DMS 273 treated with DMSO at 0.1 percent for 48 hours (cell line): ENCODE results near the gene PDCD10.

ENCODE experiments used
- DNase-seq: peaks from one replicate; lab custom pipeline; 2025; lab: John Stamatoyannopoulos, UW

The PDCD10 gene

DNA sequence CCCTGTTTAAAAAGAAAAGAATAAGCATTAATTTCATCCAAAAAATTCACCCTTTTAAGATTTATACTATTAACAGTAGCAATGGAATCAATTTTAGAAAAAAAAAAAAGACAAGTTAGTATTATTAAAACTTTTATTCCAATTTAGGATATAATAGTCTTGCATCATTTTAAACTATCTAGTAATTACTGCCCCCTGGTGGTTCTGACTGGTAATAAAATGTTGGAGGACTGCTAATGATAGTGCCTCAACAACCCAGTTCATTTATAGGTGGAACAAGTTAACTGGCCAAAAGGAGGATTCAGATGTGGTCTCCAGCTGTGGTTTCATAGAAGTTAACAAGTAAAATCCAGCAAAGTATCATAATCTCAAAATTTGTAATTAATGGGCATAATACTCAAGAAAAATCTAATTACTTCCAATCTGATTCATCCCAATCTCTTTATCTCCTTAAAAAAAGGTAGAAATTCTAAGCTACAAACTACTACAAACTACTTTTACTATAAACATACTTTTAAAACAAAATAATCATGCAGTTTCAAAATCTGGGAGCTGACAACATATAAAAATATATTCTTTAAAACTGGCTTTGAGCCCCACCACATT, 50.2 kb downstream of the PDCD10 start:
- peak; percentile 33 for DNase-seq

DNA sequence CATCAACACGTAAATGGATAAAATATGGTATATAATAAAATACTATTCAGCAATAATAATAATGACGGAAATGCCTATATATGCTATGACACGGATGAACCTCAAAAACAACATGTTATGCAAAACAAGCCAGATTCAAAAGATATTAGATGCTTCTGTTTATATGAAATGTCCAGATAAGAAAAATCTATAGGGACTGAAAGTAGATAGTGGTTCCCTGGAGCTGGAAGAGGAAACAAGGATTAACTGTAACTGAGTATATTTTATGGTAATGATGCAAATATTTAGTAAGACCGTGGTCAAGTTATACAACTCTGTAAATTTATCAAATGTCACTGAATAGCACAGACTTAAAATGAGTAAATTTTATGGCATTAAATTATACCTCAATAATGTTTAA, 55.2 kb downstream of the PDCD10 start:
- DNase-seq, result no peak

DNA sequence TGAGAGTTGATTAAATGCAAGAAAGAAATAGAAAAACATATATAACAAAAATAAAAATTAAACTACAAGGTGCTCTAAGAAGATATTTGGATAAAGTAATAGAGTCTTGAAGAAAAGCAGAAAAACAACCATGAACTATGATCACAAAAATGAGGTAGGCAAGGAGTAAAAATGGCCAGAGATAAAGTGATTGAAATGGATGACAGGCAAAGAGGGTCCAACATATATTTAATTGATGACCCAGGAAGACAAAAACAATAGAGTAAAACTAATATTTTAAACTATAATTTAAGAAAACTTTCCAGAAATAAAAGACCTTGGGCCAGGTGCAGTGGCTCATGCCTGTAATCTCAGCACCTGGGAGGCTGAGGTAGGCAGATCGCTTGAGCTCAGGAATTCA, 58.8 kb downstream of the PDCD10 start:
- no peak for DNase-seq

DNA sequence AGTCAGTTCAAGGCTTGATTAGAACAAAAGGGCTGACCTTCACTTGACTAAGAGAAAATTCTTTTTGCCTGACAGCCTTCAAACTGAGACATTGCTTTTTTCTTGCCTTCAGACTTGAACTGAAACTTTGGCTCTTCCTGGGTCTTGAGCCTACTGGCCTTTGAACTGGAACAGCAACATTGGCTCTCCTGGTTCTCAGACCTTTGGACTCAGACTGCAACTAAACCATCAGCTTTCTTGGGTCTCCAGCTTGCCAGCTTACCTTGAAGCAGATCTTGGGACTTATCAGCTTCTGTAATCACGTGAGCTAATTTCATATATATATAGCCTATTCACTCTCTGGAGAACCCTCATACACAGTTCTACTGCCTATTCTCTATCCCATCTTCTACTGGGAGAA, 61.5 kb downstream of the PDCD10 start:
- no peak for DNase-seq

DNA sequence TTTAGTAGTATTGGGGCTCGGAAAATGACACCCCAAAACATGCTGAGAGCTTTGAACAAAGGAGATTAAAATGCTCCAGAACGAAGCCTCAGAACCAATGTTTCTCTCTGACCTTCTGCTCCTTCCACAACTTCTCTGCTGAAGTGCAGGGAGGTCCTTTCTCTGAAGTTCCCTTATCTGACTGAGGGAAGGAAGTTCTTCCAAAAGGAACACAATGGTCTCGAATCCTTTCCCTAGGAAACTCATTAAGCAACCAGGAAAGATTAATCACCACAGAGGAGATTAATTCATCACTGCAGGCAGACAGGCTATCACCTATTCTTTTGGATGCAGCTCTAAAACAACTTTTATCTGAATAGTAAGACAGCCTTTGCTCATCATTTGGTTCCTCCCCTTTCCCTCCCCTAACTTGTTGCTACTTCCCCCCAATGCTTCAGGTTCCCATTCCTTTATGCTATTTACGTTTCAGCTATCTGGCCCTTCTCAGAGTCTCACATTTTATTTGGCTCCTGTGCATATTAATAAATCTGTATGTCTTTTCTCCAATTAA, 62.7 kb downstream of the PDCD10 start:
- DNase-seq, result no peak

DNA sequence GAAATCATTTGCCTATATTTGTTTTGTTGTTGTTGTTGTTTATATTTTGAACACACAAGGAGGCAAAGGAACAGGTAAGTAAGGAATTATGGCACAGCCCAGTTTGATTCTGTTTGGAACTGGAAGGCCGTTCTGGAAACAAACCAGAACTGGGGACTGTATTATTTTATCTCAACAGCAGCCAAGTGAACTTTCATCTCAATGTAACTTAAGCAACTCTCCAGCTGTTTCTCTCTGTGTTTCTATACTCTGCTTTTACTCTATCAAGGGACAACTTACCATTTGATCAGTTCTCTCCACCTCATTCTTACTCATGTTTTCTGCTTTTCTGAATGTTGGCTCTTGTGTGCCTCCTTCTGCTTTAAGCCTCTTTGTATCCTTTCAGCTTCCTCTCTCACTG, 65.0 kb downstream of the PDCD10 start:
- DNase-seq, result no peak

DNA sequence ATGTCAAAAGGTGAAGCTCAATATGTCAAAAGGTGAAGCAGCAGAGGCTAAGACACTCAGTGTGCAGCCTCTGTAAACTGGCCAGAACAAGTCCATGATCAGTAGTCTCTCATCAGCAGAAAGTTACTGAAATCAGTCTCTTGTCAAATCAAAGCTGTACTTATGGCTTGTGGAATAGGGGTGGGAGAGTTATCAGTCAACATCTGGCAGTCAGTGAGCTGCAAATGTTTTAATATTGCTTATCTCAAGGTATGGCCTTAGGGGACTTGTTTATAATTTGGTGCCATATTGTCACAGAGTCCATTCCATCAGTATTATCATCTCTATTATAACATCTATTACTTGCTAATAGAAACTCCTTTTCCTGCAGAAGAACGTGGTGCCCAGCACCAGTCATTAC, 66.0 kb downstream of the PDCD10 start:
- DNase-seq, result no peak

DNA sequence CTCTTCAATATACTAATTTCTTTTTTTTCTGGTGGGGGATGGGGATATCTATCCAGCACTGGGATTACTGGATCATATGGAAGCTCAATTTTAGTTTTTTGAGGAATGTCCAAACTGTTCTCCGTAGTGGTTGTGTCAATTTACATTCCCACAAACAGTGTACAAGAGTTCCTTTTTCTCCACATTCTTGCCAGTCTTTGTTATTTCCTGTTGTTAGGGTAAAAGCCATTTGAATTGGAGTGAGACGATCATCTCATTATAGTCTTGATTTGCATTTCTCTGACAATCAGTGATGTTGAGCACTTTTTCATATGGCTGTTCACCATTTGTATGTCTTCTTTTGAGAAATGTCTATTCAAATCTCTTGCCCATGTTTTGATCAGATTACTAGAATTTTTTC, 68.1 kb downstream of the PDCD10 start:
- no peak for DNase-seq

DNA sequence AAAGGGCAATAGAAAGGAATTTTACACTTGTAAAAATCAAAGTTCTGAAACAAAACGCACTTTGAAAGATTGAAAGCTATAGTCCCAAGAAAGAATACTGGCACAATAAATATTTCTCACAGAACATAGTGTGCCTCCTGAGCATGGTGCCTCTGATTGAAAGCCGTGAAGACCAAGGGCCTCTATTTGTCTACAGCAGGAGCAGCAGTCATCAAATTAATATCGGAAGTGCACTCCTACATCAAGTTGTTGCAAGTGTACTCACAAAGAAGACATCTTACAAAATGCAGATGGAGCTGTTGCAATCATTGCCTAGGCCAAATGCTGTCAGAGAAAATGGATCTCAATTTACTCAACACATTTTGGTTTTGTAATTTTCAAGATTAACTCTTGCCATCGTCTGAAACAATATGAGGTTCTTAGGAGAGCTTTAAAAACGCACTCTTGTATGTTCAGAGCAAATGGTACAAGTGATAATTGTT, 71.7 kb downstream of the PDCD10 start:
- DNase-seq, result no peak

DNA sequence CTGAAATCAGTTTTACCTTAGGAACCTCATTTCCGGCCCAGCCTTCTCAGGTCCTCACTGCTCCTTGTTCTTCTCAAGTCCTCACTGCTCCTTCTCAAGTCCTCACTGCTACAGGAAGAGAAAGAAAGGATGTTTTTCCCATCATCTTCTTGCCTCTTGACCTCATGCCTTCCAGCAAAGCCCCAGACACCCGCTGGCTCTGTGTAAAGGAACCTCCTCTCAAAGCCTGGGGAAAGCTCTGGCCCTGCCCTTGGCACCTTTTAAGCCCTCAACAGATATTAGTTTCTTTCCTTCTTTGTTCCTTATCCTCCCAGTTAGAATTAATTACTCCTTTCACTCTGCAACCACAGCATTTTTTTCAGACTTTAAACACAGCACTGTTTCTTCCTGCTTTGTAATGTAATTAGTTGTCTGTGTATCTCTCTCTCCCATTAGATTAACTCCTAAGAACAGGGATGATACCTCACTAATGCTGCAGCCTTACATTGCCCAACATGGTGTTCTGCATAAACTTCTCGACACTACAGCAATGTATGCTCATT, 76.9 kb downstream of the PDCD10 start:
- DNase-seq, result no peak

DNA sequence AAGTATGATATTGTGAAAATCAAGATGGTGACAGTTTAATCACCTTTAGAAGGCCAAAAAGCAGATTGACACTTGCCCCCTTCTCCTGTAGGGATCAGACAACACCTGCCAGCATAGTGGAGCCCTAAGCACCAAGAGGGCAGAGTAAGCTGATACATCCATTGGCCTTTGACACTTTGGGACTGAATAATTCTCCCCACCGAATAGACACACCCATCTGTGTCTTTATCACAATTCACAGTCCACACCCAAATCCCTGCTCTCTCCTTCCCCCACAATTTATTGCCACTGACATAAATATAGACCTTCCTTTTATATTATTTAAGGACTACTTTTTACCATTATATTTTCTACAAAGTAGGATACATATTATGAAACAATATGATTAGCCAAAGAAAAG, 77.9 kb downstream of the PDCD10 start:
- no peak for DNase-seq

DNA sequence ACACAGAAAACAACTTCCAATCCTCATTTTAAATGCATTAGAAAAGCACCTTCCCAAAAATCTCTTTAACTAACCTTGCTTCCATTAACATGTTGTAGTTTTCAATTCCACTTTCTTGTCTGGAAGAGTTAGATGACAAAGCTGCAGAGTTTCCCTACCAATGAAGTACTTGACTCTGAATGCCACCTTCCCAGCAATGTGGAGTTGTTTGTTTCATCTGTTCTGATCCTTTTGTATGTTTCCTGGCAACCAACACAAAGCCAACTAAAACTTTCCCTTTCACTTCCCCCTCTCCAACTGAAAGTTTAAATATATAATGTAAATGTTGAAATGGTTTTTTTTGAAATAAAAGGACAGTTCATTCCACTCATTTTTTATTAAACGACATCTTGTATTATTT, 80.9 kb downstream of the PDCD10 start, which contains the start of gene WDR49:
WDR49 (minus strand) TSS at position 183 of the 400 bp plus-strand sequence. CDS start 517 bp downstream, outside the sequence.
- no peak for DNase-seq

DNA sequence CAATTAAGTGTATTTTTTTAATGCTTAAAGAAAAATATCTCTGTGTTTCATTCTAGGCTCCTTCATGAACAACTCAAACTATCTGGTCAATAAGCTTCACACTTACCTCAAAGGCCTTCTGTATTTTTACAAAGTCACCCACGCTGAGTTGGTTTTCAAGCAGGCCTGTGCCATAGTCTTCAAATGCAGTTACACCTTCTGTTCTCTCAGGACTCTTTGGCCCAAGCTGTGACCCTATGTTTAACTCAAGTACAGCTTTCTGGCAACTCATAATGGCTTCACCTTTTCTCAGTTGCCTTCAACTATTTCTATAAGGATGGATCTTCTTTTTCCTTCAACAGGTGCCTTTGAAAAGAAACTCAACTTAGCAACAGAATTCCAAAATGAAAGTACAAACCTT, 81.5 kb downstream of the PDCD10 start:
- DNase-seq, result no peak

DNA sequence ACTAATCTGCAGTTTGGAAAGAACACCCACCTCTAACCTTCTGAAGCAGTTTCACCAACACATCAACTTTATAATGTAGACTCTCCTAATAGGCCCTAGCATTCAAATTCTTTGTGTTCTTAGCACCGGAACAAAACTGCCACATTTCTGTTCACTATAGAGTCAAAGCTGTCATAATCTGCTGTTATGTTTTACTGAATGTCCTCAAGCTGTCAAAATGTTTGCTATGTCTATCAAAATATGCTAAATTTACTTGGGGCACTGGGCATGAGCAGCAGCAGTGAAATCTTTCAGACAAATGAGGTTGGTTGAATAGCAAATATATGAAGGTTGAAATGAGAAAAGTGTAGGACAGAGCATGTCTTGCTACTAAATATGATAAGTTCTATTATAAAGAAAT, 82.9 kb downstream of the PDCD10 start:
- DNase-seq, result no peak

DNA sequence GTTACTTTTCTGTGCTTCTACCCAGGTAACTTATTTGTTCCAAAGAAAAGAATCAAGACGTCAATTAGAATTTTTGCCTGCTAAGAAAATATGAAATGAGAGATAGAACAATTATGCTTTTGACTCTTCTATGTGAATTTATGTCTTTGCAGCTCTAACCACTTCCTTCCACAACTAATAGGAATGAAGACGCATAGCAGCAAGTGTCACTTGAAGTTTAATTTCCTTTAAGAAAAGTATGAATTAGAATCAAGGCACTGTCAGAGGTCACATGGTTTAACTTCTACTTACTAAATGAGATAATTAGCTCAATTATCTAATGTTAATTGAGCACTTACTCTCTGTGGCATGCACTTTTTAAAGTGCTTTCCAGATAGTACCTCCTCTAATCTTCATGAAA, 84.2 kb downstream of the PDCD10 start:
- DNase-seq, result no peak

DNA sequence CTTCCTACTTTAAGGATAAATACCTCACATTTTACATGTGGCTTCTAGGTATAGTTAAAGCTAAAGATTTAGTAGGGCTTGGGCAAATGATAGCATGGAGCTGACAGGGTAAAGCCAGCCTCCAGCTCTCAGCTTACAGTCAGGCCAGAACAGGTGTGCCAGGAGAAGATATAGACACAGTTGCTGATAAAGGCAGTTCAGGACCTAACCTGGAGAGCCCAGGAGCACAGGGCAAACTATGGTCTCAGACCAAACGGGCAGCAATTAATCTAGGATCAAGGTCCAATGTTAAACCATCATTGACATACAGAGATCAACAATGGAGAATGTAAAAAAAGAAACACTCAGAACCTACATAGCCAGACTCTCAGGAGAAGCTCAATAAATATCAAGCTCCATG, 84.9 kb downstream of the PDCD10 start:
- DNase-seq, result no peak

DNA sequence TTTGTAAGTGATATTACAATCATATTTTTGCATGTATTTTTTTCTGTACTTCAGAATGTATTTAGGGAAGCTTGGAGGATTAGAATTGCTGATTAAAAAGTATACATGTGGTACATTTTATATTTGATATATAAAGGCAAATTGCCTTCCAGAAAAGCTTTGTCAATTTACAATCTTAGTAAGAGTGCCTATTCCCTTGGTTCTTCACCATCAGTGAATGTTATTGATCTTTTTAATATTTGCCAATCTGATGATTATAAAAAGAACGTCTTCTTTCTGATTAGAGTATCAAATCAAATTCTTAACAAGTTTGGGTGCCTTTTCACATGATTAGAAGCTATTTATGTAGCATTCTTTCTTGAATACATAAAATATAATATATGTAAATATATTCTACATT, 90.1 kb downstream of the PDCD10 start:
- no peak for DNase-seq
